Thoracic aorta (tissue), 2 donors: Measurements from ENCODE around the gene ACSF2. TPM values are rescaled to one million over a fixed set of nuclear protein-coding genes. Genes with fewer than 3 reads are reported as not detected.
A peak's percentile ranks its signal among the peaks of the same experiment; 100 is the strongest.

Experiments used
- ATAC-seq: fragments of 150-250 bp; one replicate; pipeline ENCODE4 v1.8.0; 2017; ENCODE audit warnings: low read depth; ENCODE audit not compliant: insufficient number of reproducible peaks, low FRiP score
- DNase-seq: peaks from one replicate; pipeline ENCODE4 v3.0.0-alpha.2; 2020; ENCODE audit warnings: low spot score
- H3K27ac ChIP-seq, 2 donors: fragments of 200-600 bp; sonication (generic); 1 replicate in 1 of 2; 2 replicates in 1 of 2; pipeline ENCODE4 v1.5.1; 2016; ENCODE audit warnings: mild to moderate bottlenecking in 2 of 2, moderate library complexity in 2 of 2
- H3K27me3 ChIP-seq: fragments of 200-600 bp; sonication (generic); replicated peaks from 2 replicates; pipeline ENCODE4 v1.6.0; 2016; ENCODE audit warnings: mild to moderate bottlenecking; ENCODE audit not compliant: insufficient read depth
- H3K36me3 ChIP-seq: fragments of 200-600 bp; sonication (generic); one replicate; pipeline ENCODE4 v1.5.1; 2016
- H3K4me1 ChIP-seq, 2 donors: fragments of 200-600 bp; sonication (generic); 1 replicate in 1 of 2; 2 replicates in 1 of 2; pipeline versions ENCODE4 v1.5.1 to v1.6.0; 2016; ENCODE audit warnings: low read depth in 2 of 2, mild to moderate bottlenecking in 1 of 2; ENCODE audit not compliant: control insufficient read depth in 1 of 2
- H3K4me3 ChIP-seq: fragments of 200-600 bp; sonication (generic); 2 replicates; pipeline ENCODE4 v1.5.1; 2016; ENCODE audit warnings: mild to moderate bottlenecking
- H3K9me3 ChIP-seq: fragments of 200-600 bp; sonication (generic); 2 replicates; pipeline ENCODE4 v1.5.1; 2016
- CTCF ChIP-seq: fragments of 200-600 bp; sonication (generic); IDR thresholded peaks from one replicate; pipeline ENCODE4 v1.5.1; 2019; ENCODE audit warnings: antibody characterized with exemption
- total RNA-seq, 2 donors: library from RNA; depleted of rRNA; stranded (reverse); fragments of >200 nt; gene quantifications; one replicate each; pipeline versions ENCODE4 v1.1.0 to v1.2.3, GENCODE V29; 2016

Gene ACSF2
- total RNA-seq, 2 donors from 2014 or later = 11.1 to 41.6 TPM

- ATAC-seq (no peak), DNase-seq (no peak)
- peaks cover 16 to 43% of the 10 kb centered on the region in 2 donors for H3K4me1 ChIP-seq
- H3K9me3 ChIP-seq = no peaks in the 10 kb centered on the region
- no peak overlapping the region for H3K27ac ChIP-seq
- H3K36me3 ChIP-seq = no peaks in the 10 kb centered on the region
- no peaks in the 10 kb centered on the region for H3K27me3 ChIP-seq
- no peak overlapping the region for H3K4me3 ChIP-seq
- TF ChIP-seq CTCF = no peak
Measured at GRCh38 chr17:50423553-50424159, 2.4 kb upstream of the ACSF2 start.

- ATAC-seq (no peak), DNase-seq (no peak)
- no peak overlapping the region for H3K27ac ChIP-seq
- H3K4me3 ChIP-seq = no peak overlapping the region
- H3K36me3 ChIP-seq = no peaks in the 10 kb centered on the region
- no peak for TF ChIP-seq CTCF
- H3K27me3 ChIP-seq = no peaks in the 10 kb centered on the region
- no peaks in the 10 kb centered on the region for H3K9me3 ChIP-seq
- H3K4me1 ChIP-seq = peaks cover 16 to 43% of the 10 kb centered on the region in 2 donors
Measured at GRCh38 chr17:50424246-50424995, 1.6 kb upstream of the ACSF2 start.

GRCh38 chr17:50424996-50425681 is 879 bp upstream of the ACSF2 start:
- no peak for ATAC-seq
- DNase-seq = no peak

GRCh38 chr17:50426472-50426782 is 409 bp downstream of the ACSF2 start:
- Histone ChIP-seq H3K4me3 (peak overlapping the region; percentile 88), H3K9me3 (no peaks in the 10 kb centered on the region), H3K27me3 (no peaks in the 10 kb centered on the region), H3K27ac (peak overlapping the region; percentile 48 to 69), H3K36me3 (no peaks in the 10 kb centered on the region), H3K4me1 (peaks cover 10 to 32% of the 10 kb centered on the region in 2 donors)
- DNase-seq = no peak
- ATAC-seq = no peak
- no peak for TF ChIP-seq CTCF

More at GRCh38 chr17:50424996-50425681, 879 bp upstream of the ACSF2 start:
- Histone ChIP-seq H3K9me3 (no peaks in the 10 kb centered on the region), H3K27ac (peak overlapping the region; percentile 48 to 69), H3K4me1 (peaks cover 16 to 43% of the 10 kb centered on the region in 2 donors), H3K36me3 (no peaks in the 10 kb centered on the region), H3K27me3 (no peaks in the 10 kb centered on the region), H3K4me3 (peak overlapping the region; percentile 88)
- TF ChIP-seq CTCF = no peak
